Lower leg skin (tissue), 3 donors: ENCODE data around the gene RBM4.

ENCODE experiments used
- POLR2A ChIP-seq, 2 donors: fragments of 450-650 bp; IDR thresholded peaks; one replicate each; pipeline ENCODE4 v1.6.1; 2016 to 2017; ENCODE audit warnings: antibody characterized with exemption in 2 of 2, mild to moderate bottlenecking in 1 of 2, moderate library complexity in 1 of 2
- TF ChIP-seq, protein P1 (sequence below), 3 donors: fragments of 450-650 bp; IDR thresholded peaks; one replicate each; pipeline ENCODE4 v1.5.1; 2016; ENCODE audit warnings: antibody characterized with exemption in 3 of 3, mild to moderate bottlenecking in 3 of 3, moderate library complexity in 2 of 3

DNA sequence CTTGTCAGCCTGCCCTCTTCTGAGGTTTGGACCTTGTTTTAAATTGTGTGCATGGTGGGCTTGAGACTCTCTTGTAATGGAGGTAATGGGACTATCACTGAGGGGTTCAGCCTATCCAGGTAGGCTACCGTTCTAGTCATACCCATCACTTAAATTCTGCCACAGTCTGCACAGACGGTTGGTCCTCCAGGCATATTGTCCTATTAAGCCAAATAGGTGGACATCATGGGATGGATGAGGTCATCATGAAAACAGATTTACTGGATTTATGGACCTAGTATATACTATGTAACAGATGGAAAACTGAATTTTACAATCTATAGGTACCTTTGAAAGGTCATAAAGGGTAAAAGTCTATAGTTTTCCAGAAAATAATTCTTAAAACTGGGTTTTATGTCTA is 9.1 kb upstream of the RBM4 start:
- TF ChIP-seq, protein P1, sequence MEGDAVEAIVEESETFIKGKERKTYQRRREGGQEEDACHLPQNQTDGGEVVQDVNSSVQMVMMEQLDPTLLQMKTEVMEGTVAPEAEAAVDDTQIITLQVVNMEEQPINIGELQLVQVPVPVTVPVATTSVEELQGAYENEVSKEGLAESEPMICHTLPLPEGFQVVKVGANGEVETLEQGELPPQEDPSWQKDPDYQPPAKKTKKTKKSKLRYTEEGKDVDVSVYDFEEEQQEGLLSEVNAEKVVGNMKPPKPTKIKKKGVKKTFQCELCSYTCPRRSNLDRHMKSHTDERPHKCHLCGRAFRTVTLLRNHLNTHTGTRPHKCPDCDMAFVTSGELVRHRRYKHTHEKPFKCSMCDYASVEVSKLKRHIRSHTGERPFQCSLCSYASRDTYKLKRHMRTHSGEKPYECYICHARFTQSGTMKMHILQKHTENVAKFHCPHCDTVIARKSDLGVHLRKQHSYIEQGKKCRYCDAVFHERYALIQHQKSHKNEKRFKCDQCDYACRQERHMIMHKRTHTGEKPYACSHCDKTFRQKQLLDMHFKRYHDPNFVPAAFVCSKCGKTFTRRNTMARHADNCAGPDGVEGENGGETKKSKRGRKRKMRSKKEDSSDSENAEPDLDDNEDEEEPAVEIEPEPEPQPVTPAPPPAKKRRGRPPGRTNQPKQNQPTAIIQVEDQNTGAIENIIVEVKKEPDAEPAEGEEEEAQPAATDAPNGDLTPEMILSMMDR (IDR thresholded peaks at IDR 0.05), result no peak
- TF ChIP-seq POLR2A (IDR thresholded peaks at IDR 0.05), result no peak
